Natural killer cell (primary cell): ENCODE measurements around the gene NEK11. TPM values are rescaled to one million over a fixed set of nuclear protein-coding genes. Genes with fewer than 3 reads are reported as not detected.

ENCODE experiments used
- ATAC-seq, 3 donors: fragments of 150-1000 bp in 2 of 3; fragments of 200-7000 bp in 1 of 3; cut with Tn5 transposase; 1 replicate in 1 of 3; 2 replicates in 2 of 3; pipeline ENCODE4 v1.10.0; 2021; ENCODE audit warnings: mild to moderate bottlenecking in 2 of 3, moderate library complexity in 2 of 3
- DNase-seq, 2 donors: peaks; one replicate each; pipeline versions ENCODE4 v3.0.0 to v3.0.0-alpha.2; 2013 to 2021; ENCODE audit warnings: mixed read lengths in 1 of 2
- H3K27ac ChIP-seq: one replicate; pipeline ENCODE4 v1.5.1; 2013; ENCODE audit warnings: mild to moderate bottlenecking, low read length
- H3K27me3 ChIP-seq: one replicate; pipeline ENCODE4 v1.6.1; 2013; ENCODE audit warnings: low read length; ENCODE audit not compliant: control insufficient read depth, insufficient read depth
- H3K36me3 ChIP-seq: one replicate; pipeline ENCODE4 v1.6.1; 2013; ENCODE audit warnings: low read length; ENCODE audit not compliant: control insufficient read depth, insufficient read depth
- H3K4me1 ChIP-seq: one replicate; pipeline ENCODE4 v1.6.1; 2013; ENCODE audit warnings: low read length; ENCODE audit not compliant: control insufficient read depth, insufficient read depth
- H3K4me3 ChIP-seq: one replicate; pipeline ENCODE4 v1.5.1; 2013; ENCODE audit warnings: low read length
- H3K9me3 ChIP-seq: one replicate; pipeline ENCODE4 v1.6.1; 2013; ENCODE audit warnings: low read length; ENCODE audit not compliant: control insufficient read depth, insufficient read depth
- H3K27ac Mint-ChIP-seq, 2 donors: one replicate each; pipeline ENCODE4 v1.8.0; 2022; ENCODE audit warnings: mild to moderate bottlenecking in 2 of 2, mixed read lengths in 2 of 2, moderate library complexity in 1 of 2
- H3K27me3 Mint-ChIP-seq, 2 donors: one replicate each; pipeline ENCODE4 v1.8.0; 2022; ENCODE audit warnings: low read depth in 2 of 2, mixed read lengths in 2 of 2
- H3K36me3 Mint-ChIP-seq: one replicate; pipeline ENCODE4 v1.8.0; 2022; ENCODE audit warnings: mixed read lengths
- H3K4me1 Mint-ChIP-seq, 2 donors: one replicate each; pipeline ENCODE4 v1.8.0; 2022; ENCODE audit warnings: mixed read lengths in 2 of 2
- H3K4me3 Mint-ChIP-seq: one replicate; pipeline ENCODE4 v1.8.0; 2022; ENCODE audit warnings: mild to moderate bottlenecking, moderate library complexity, mixed read lengths
- H3K9me3 Mint-ChIP-seq, 2 donors: one replicate each; pipeline ENCODE4 v1.8.0; 2022; ENCODE audit warnings: mixed read lengths in 2 of 2
- CTCF ChIP-seq: fragments of 200-600 bp; IDR thresholded peaks from one replicate; pipeline ENCODE4 v1.8.0; 2022; ENCODE audit warnings: antibody characterized with exemption
- WGBS: methylation state at CpG from one replicate; pipeline ENCODE4 v1.1.7; 2013; ENCODE audit warnings: missing lambda C conversion rate; ENCODE audit not compliant: insufficient coverage; 5-methylcytosine and 5-hydroxymethylcytosine counted together
- intact Hi-C: fragments of 100-400 bp; cut with micrococcal nuclease; formaldehyde crosslinking; loops from one replicate; pipeline ENCODE4 v1.14.2; 2022
- total RNA-seq, 4 donors: library from RNA; stranded (reverse); fragments of 120-200 nt in 1 of 4; gene quantifications; one replicate each; pipeline versions ENCODE4 v1.2.3 to v1.2.4, GENCODE V29; 2013 to 2022

Gene NEK11
- total RNA-seq, 3 donors from 2014 or later (not counting 1 experiment from before 2014, with no cell fraction given), result 2.6 to 3.6 (median 3.5) TPM

GRCh38 chr3:131353016-131353877 lies 326.6 kb downstream of the NEK11 start:
- no peak overlapping the region for H3K27ac Mint-ChIP-seq
- intact Hi-C loops, result no loop called here
- no peak overlapping the region for H3K4me3 Mint-ChIP-seq
- Histone ChIP-seq H3K4me1 (no peaks in the 10 kb centered on the region), H3K9me3 (no peaks in the 10 kb centered on the region), H3K36me3 (no peaks in the 10 kb centered on the region), H3K27me3 (no peaks in the 10 kb centered on the region), H3K27ac (no peak overlapping the region), H3K4me3 (no peak overlapping the region)
- no peak for ATAC-seq
- no peak for DNase-seq
- no peaks in the 10 kb centered on the region for H3K36me3 Mint-ChIP-seq
- 75% methylated on average over 1 of the region's 2 CpGs for WGBS
- H3K27me3 Mint-ChIP-seq, result peaks cover 0 to 7% of the 10 kb centered on the region in 2 donors
- TF ChIP-seq CTCF, result no peak
- no peaks in the 10 kb centered on the region for H3K9me3 Mint-ChIP-seq
- H3K4me1 Mint-ChIP-seq, result no peaks in the 10 kb centered on the region

- Histone ChIP-seq H3K9me3 (no peaks in the 10 kb centered on the region), H3K27ac (no peak overlapping the region), H3K4me1 (no peaks in the 10 kb centered on the region), H3K36me3 (no peaks in the 10 kb centered on the region), H3K27me3 (no peaks in the 10 kb centered on the region), H3K4me3 (no peak overlapping the region)
- H3K4me3 Mint-ChIP-seq, result no peak overlapping the region
- 31% methylated on average over 1 of the region's 2 CpGs for WGBS
- peaks cover 0 to 5% of the 10 kb centered on the region in 2 donors for H3K27me3 Mint-ChIP-seq
- no peaks in the 10 kb centered on the region for H3K4me1 Mint-ChIP-seq
- H3K9me3 Mint-ChIP-seq, result no peaks in the 10 kb centered on the region
- no peaks in the 10 kb centered on the region for H3K36me3 Mint-ChIP-seq
- no peak overlapping the region for H3K27ac Mint-ChIP-seq
- ATAC-seq (no peak), DNase-seq (no peak)
- TF ChIP-seq CTCF, result no peak
- intact Hi-C loops, result no loop called here
Measured at GRCh38 chr3:131353986-131354385, 327.3 kb downstream of the NEK11 start.

GRCh38 chr3:131356006-131356595 lies 329.4 kb downstream of the NEK11 start:
- Mint-ChIP-seq H3K4me3 (no peak overlapping the region), H3K27me3 (peaks cover 0 to 6% of the 10 kb centered on the region in 2 donors), H3K27ac (no peak overlapping the region), H3K4me1 (peaks cover 3% of the 10 kb centered on the region in 2 donors), H3K9me3 (no peaks in the 10 kb centered on the region), H3K36me3 (no peaks in the 10 kb centered on the region)
- no peaks in the 10 kb centered on the region for H3K36me3 ChIP-seq
- intact Hi-C loops, result no loop called here
- WGBS, result 90% methylated on average over 3 of the region's 5 CpGs
- no peaks in the 10 kb centered on the region for H3K4me1 ChIP-seq
- H3K27me3 ChIP-seq, result no peaks in the 10 kb centered on the region
- H3K9me3 ChIP-seq, result no peaks in the 10 kb centered on the region
- DNase-seq (no peak), ATAC-seq (no peak)
- TF ChIP-seq CTCF, result no peak
- no peak overlapping the region for H3K4me3 ChIP-seq
- H3K27ac ChIP-seq, result no peak overlapping the region
